ENCODE data around the gene SLC9C1. TPM values are rescaled to one million over a fixed set of nuclear protein-coding genes. Genes with fewer than 3 reads are reported as not detected.

Gene SLC9C1
- total RNA-seq, 4 donors from 2014 or later: not detected

GRCh38 chr3:112306825-112307224 is 12.8 kb upstream of the SLC9C1 start:
- no peak overlapping the region for H3K4me3 ChIP-seq
- no peaks in the 10 kb centered on the region for H3K27me3 ChIP-seq
- TF ChIP-seq, protein P1, sequence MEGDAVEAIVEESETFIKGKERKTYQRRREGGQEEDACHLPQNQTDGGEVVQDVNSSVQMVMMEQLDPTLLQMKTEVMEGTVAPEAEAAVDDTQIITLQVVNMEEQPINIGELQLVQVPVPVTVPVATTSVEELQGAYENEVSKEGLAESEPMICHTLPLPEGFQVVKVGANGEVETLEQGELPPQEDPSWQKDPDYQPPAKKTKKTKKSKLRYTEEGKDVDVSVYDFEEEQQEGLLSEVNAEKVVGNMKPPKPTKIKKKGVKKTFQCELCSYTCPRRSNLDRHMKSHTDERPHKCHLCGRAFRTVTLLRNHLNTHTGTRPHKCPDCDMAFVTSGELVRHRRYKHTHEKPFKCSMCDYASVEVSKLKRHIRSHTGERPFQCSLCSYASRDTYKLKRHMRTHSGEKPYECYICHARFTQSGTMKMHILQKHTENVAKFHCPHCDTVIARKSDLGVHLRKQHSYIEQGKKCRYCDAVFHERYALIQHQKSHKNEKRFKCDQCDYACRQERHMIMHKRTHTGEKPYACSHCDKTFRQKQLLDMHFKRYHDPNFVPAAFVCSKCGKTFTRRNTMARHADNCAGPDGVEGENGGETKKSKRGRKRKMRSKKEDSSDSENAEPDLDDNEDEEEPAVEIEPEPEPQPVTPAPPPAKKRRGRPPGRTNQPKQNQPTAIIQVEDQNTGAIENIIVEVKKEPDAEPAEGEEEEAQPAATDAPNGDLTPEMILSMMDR (IDR thresholded peaks at IDR 0.05): no peak
- no peak for TF ChIP-seq POLR2A (IDR thresholded peaks at IDR 0.05)
- H3K36me3 ChIP-seq: no peaks in the 10 kb centered on the region
- H3K9me3 ChIP-seq: no peaks in the 10 kb centered on the region
- 86 to 87% methylated on average over 9 of the region's 9 CpGs for WGBS, 2 donors
- no peak overlapping the region for H3K27ac ChIP-seq
- intact Hi-C loops (cut with DNase I): no loop called here
- H3K4me1 ChIP-seq: peaks cover 0 to 22% (median 12%) of the 10 kb centered on the region in 3 donors
- DNase-seq: no peak

DNA sequence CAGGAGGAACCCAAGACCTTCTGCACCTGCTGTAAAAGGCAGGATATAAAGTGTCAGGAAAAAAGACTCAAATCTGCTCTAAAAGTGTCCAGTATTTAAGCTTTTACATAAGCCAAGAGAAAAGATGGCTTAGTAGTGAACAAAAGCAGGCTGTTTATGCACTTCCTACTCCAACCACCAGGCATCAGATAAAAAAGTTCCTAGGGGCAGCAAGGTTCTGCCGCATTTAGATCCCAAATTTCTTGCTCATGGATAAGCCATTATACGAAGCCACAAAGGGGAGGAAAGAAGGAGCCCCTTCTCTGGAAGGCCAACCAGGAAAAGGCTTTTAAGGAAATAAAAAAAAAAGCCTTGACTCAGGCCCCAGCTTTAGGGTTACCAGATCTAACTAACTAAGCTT is 10.6 kb upstream of the SLC9C1 start:
- peaks cover 0 to 22% (median 12%) of the 10 kb centered on the region in 3 donors for H3K4me1 ChIP-seq
- intact Hi-C loops (cut with DNase I): no loop called here
- no peaks in the 10 kb centered on the region for H3K9me3 ChIP-seq
- H3K27ac ChIP-seq: no peak overlapping the region
- peak overlapping the region in 1 of 4 donors; percentile 68 for H3K4me3 ChIP-seq
- no peak for TF ChIP-seq POLR2A (IDR thresholded peaks at IDR 0.05)
- TF ChIP-seq, protein P1 (IDR thresholded peaks at IDR 0.05): peak in 3 of 6 experiments; percentile 16 to 27 (median 24)
- no peaks in the 10 kb centered on the region for H3K27me3 ChIP-seq
- no peak for DNase-seq
- H3K36me3 ChIP-seq: no peaks in the 10 kb centered on the region
- WGBS, 2 donors: 78 to 83% methylated on average over 2 of the region's 2 CpGs

DNA sequence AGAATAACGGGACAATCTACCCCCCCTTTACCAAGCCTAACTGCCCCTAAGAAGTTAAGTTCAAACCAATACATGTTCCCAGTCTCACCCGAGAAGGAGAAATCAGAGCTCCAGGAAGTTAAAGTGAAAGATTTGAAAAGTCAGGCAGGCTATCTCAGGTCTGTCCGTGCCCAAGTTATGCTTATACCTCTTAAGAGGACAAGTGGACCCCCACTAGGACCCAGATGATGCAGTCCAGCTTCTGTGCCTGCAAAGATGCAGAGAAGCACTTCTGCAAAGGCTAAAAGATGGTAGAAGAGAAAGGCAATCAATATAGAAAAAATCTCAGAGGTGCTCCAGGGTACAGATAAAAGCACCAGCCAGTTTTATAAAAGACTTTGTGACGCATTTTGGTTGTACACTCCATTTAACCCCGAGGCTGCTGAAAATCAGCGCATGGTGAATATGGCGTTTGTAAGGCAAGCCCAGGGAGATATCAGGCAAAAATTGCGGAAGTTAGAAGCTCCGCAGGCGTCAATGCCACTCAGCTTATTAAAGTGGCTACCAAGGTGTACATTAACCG is 9.8 kb upstream of the SLC9C1 start:
- intact Hi-C loops (cut with DNase I): no loop called here
- no peak for DNase-seq
- TF ChIP-seq, protein P1 (IDR thresholded peaks at IDR 0.05): no peak
- TF ChIP-seq POLR2A (IDR thresholded peaks at IDR 0.05): no peak
- Histone ChIP-seq H3K4me1 (peaks cover 0 to 22% (median 12%) of the 10 kb centered on the region in 3 donors), H3K27me3 (no peaks in the 10 kb centered on the region), H3K4me3 (peak overlapping the region; percentile 17 to 68 (median 39)), H3K9me3 (no peaks in the 10 kb centered on the region), H3K27ac (peak overlapping the region in 1 of 4 donors; percentile 18), H3K36me3 (no peaks in the 10 kb centered on the region)
- 10 to 16% methylated on average over 11 of the region's 11 CpGs for WGBS, 2 donors

DNA sequence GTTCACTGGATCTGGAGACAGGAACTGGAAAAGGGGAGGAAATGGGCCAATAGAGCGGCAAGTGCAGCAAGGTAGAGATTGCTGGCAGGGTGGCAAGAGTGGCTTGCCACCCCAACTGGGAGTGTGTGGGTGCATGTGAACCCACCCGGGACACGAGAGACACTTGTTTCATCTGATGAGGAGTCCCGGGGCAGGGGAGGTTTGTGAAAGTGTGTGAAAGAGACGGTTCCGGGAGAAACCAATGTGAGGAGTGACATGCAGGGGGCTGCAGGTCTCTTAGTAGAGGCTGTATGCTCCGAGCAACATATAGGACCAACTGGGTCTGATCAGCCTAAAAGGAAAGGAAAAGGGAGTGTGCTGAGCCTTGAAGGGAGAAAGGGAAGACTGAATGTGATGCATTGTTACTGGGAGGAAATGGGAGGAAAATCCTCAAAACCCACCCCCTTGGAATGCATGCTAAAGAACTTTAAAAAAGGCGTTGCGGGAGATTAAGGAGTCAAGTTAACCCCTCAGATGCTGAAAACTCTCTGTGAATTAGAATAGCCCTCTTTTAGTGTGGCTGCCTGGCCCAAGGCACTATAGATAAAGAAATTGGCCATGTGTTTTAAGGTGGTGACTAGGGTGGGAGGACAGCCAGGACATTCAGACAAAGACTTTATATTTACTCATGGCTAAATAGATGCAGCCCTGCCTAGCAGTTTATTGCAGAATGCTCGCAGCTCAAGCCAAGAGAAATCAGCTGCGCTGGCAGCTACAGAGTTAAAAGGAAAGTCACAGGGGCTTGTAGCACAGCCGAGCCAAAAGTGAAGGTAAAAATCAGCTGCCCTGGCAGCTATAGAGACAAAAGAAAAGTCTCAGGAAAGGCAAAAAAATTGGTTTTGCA is 9.1 kb upstream of the SLC9C1 start:
- TF ChIP-seq POLR2A (IDR thresholded peaks at IDR 0.05): no peak
- TF ChIP-seq, protein P1 (IDR thresholded peaks at IDR 0.05): no peak
- Histone ChIP-seq H3K4me3 (peak overlapping the region; percentile 17 to 68 (median 39)), H3K4me1 (peaks cover 0 to 22% (median 12%) of the 10 kb centered on the region in 3 donors), H3K9me3 (no peaks in the 10 kb centered on the region), H3K36me3 (no peaks in the 10 kb centered on the region), H3K27ac (peak overlapping the region in 1 of 4 donors; percentile 18), H3K27me3 (no peaks in the 10 kb centered on the region)
- DNase-seq: no peak
- 43 to 45% methylated on average over 12 of the region's 12 CpGs for WGBS, 2 donors
- intact Hi-C loops (cut with DNase I): no loop called here

All from esophagus squamous epithelium (tissue), 5 donors.